Activated gamma-delta T cell treated with anti-CD3 and anti-CD28 coated beads, Interleukin-2, amount 50 U/mL, for 16 hours (primary cell): Measurements from ENCODE around the gene XNDC1N.

Experiments
- DNase-seq: peaks from one replicate; pipeline ENCODE4 v3.0.0-alpha.2; 2020; ENCODE audit warnings: low read depth

XNDC1N gene

DNA sequence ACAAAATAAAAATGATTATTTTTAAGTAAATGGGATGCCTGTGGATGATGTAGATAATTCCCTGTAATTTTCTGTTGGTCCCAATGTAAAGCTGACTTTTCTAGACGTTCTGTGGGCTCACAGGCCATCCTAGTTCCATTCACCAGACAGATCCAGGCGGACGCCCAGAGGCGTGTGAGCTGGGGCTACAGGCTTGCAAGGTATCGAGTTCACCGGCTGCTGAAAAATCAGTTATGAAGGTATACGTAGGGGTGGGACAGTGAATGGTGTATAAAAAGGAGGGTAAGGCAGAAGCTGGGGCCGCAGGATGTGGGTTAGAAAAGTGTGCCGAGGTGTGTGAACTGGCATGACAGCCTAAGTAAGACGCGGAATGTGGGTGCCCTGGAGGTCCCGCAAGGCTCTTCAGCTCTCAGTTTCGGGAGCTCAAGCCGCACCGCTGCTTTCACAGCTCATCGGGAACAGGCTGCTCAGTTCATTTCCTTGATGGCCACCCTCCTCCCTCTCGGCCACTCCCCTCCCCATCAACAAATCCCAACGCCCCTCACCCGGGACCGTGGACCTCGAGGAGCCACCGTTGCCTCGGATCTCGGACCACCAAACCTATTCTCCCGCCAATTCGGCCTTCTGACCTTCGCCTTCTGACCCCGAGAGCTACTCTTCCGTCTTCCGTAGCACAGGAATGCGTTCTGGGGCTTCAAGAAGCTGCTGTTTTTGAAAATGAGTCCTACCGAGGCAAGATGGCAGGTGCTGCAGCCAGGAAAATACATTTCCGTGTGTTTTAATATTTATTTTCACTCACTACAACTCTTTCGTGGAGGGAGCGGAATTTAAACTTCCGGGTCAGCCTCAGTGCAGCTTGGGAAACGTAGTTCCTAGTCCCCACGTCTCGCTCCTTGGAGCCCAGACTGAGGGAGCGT, at the start of gene XNDC1N:
Gene XNDC1N, minus strand, starts transcription at position 775 of the 917 bp plus-strand sequence. CDS start 5,241 bp downstream, outside the sequence.
- DNase-seq = peak; percentile 55

GRCh38 chr11:71977743-71978418, 49.5 kb upstream of the XNDC1N start:
- peak; percentile 19 for DNase-seq

DNA sequence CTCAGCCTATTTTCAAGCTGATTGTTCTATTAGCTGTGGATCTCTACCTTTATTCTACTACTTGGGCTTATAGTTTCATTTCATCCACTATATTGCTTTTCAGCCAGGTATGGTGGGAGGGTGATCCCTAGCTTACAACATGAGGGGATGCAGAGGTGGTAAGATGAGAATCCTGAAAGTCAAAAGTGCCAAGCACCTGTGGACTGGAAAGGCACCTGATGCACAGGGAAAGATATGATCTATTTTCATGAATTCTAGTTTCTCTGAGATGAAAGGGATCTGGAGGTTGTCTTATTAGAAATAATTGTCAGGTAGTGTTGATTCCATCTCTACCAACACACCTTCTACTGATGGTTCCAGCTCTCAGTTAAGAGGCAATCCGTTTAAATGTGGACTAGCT, 48.7 kb upstream of the XNDC1N start:
- DNase-seq = no peak

DNA sequence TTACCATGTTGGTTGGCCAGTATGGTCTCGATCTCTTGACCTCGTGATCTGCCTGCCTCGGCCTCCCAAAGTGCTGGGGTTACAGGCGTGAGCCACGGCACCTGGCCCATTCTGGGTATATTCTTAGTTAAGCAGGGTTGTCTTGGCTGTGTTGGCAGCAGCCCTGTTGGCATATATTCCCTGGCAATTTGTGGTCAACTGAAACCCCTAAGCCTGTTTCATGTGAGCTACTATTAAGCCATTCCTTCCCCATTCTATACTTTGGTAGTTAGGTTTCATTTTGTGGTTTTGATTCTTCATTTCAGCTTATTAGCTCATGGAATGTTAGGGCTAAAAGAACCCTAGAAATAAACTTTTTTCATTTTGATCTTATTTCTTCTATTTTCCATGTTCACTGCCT, 48.2 kb upstream of the XNDC1N start:
- DNase-seq = no peak

DNA sequence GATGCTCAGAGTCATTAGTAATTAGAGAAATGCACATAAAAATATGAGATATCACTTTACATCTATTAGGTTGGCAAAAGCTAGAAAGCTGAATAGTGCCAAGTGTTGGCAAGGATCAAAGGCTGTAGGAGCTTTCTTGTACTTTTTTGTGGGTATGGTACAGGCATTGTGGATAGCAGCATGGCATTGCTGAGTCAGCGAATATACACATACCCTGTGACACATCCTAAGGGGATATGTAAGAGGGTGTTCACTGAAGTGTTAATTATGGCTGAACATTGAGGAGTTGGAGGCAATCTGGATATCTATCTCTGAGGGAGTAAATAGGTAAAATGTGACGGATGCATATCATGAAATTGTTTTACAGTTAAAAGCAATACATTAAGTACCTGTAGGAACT, 43.3 kb upstream of the XNDC1N start:
- DNase-seq = no peak

GRCh38 chr11:71964641-71965040, 36.2 kb upstream of the XNDC1N start:
- no peak for DNase-seq

DNA sequence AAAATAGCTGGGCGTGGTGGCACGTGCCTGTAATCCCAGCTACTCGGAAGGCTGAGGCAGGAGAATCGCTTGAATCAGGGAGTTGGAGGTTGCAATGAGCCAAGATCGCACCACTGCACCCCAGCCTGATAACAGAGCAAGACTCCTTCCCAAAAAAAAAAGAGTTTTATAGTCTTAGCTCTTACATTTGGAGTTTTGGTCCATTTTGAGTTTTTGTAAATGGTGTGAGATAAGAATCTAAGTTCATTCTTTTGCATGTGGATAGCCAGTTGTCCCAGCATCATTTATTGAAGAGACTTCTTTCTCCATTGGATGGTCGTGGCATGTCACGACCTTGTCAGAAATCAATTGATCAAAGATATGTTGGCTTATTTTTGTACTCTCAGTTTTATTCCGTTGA, 35.1 kb upstream of the XNDC1N start:
- no peak for DNase-seq

DNA sequence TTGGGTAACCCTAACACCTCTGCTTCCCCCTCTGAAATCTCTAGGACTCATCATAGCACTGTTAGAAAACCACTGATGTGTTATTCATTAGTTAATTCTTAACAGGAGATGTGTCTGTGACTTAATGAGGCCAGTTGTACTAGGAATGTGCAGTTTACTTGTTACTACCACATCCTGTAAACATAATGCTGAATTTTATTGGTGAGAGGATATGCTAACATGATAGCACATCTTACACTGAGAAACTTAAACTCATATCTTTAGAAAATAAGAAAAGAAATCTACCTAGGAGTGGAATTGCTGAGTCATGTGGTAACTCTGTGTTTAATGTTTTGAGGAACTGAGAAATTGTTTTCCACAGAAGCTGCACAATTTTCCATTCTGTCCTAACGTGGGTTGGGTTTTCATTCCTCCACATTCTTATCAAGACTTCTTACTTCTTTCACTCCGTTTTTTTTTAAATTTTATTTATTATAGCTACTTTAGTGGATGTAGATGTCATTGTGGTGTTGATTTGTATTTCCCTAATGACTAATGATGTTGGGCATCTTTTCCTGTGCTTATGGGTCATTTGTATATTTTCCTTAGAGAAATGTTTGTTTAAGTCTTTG, 34.1 kb upstream of the XNDC1N start:
- no peak for DNase-seq

DNA sequence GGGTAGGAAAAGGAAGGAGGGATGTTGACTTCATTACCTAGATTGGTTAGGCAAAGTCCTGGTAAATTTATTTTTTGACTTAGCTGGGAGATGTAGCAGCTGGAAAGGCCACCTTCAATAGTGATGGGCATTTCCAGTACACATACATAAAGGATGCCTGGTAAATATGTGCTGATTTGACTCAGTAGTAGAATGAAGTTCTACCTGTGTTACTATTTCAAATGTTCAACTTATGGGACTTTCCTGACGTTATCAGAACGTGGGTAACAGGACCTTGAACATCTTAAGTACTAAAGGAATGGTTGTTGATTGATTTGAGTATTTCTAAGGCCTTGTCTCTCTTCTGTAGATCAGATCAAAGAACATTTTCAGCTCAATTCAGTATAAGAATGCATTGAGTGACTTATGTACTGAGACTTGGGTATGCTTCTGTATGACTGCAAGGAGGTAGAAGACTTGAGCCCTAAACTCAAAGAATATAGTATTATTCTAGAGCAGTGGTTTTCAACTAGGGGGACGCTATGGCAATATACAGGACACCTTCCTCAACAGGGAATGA, 27.6 kb upstream of the XNDC1N start:
- no peak for DNase-seq

GRCh38 chr11:71951741-71952310, 23.4 kb upstream of the XNDC1N start:
- DNase-seq = no peak

GRCh38 chr11:71949034-71949433, 20.6 kb upstream of the XNDC1N start:
- DNase-seq = no peak

- no peak for DNase-seq
These were observed 20.1 kb upstream of the XNDC1N start for GRCh38 chr11:71948314-71949027.

DNA sequence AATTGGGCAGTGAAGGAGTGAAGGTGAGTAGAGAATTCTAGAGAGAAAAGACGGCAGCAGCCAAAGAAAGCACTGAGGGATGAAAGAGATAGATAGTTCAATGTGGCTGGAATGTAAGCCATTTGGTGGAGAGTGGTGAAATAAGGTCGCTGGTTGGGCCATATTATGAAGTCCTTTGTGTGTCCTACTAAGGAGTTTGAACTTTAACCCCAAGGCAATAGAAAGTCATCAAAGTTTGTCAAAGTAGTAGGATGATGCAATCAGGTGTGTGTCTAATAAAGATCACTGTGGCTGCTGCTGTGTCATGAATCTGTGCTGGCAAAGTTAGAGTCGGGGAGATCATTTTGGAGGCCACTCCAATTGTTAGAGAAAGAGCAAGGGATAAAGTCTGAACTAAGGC, 19.1 kb upstream of the XNDC1N start:
- DNase-seq = no peak

- no peak for DNase-seq
These were observed 17.8 kb upstream of the XNDC1N start for GRCh38 chr11:71946144-71946571.

GRCh38 chr11:71940561-71941219, 12.3 kb upstream of the XNDC1N start:
- DNase-seq = no peak

DNA sequence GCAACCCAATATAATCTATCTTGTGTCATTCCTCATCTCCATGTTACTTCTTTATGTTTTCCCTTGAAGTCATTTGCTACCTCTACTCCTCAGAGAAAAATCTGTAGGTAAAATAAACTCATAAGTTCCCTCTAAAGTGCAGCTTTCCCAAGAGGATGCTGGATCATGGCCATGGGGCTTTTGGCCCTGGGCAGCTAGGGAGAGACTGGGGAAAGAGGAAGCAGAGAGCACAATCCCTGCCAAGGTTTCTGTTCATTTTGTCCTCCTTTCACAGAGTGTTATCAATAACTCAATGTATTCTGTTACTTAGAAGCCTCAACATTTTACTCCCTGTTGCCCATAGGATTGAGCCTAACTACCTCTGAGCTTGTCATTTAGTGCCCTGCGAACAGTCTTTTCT, 9.4 kb upstream of the XNDC1N start:
- no peak for DNase-seq

DNA sequence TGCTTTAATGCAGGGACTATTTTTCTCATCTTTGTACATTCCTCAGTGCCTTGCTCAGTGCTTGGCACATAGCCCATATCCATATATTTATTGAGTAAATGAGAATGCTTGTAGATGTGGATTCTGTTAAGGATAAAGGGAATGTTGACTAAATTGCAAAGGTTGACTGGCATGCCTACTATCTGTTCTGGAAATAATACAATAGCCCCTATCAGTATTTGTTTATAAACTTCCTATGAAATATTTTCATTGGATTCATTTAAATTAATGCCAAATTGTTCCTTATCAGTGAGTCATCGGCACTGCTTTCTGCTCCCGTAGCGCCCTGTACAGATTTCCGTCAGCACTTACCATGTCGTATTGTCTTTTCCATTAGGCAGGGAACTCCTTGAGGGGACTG, 8.4 kb upstream of the XNDC1N start:
- DNase-seq = no peak

DNA sequence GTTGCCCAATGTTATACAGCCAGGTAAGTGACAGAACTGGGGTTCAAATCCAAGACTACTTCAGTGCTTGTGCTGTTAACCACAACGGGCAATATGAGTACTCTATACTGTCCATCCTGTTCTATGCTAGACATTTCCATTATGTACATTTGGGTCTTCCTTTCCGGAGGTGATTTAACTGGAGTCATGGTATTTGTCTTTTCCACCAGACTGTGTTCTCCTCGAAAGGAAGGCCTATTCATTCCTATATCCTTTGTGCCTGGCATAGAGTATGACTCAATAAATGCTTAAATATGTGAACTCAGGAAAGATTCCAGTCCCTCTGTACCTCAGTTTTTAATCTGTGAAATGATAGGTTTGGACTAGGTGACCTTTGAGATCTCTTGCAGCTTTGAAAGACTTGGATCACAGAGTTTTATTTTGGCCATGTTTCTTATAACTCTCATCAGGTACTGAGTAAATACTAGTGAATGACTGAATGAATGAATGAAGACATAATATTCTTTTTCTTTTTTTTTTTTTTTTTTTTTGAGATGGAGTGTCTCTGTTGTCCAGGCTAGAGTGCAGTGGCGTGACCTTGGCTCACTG, 7.0 kb upstream of the XNDC1N start:
- DNase-seq = no peak

GRCh38 chr11:71934213-71934612, 5.8 kb upstream of the XNDC1N start:
- no peak for DNase-seq

- no peak for DNase-seq
These were observed 4.9 kb upstream of the XNDC1N start for GRCh38 chr11:71933141-71933933.
